H1 (cell line): ENCODE data around the gene SHISA7. TPM values are rescaled to one million over a fixed set of nuclear protein-coding genes. Genes with fewer than 3 reads are reported as not detected.

Experiments
- CBX8 ChIP-seq: fragments of 300-800, 300-1000 bp; sonication (generic); IDR thresholded peaks from 2 replicates; pipeline ENCODE4 v1.7.1; 2016; ENCODE audit warnings: low read depth, low read length, borderline replicate concordance
- CHD2 ChIP-seq: IDR thresholded peaks from 2 replicates; pipeline ENCODE4 v1.6.1; 2012; ENCODE audit warnings: low read length, improper control_type of control experiment
- CREB1 ChIP-seq: IDR thresholded peaks from 2 replicates; pipeline ENCODE4 v1.6.1; 2012; ENCODE audit warnings: inconsistent platforms
- CTBP2 ChIP-seq: IDR thresholded peaks from 2 replicates; pipeline ENCODE4 v1.7.0; 2011; ENCODE audit warnings: borderline replicate concordance, mild to moderate bottlenecking, moderate library complexity, mixed read lengths, low read length; ENCODE audit not compliant: insufficient read depth, insufficient read length
- EP300 ChIP-seq, 2 experiments: IDR thresholded peaks; 1 replicate in 1 of 2; 2 replicates in 1 of 2; pipeline ENCODE4 v1.6.1; 2011 to 2012; ENCODE audit warnings: low read depth in 2 of 2, low read length in 2 of 2, mild to moderate bottlenecking in 2 of 2, borderline replicate concordance in 1 of 2, inconsistent platforms in 1 of 2, moderate library complexity in 1 of 2
- FOSL1 ChIP-seq: IDR thresholded peaks from 2 replicates; pipeline ENCODE4 v1.6.1; 2011; ENCODE audit warnings: mild to moderate bottlenecking, low read depth, low read length, moderate library complexity; ENCODE audit not compliant: insufficient read depth
- HDAC2 ChIP-seq, 2 experiments: fragments of 300-600 bp in 1 of 2; sonication (generic) in 1 of 2; IDR thresholded peaks; 2 replicates each; pipeline ENCODE4 v1.6.1; 2011 to 2012; ENCODE audit warnings: low read depth in 2 of 2, low read length in 2 of 2, mild to moderate bottlenecking in 2 of 2, moderate library complexity in 2 of 2, borderline replicate concordance in 1 of 2, inconsistent platforms in 1 of 2
- KDM1A ChIP-seq: fragments of 200-600, 300-600 bp; sonication (generic); IDR thresholded peaks from 2 replicates; pipeline ENCODE4 v1.7.1; 2016; ENCODE audit warnings: mild to moderate bottlenecking, low read length, borderline replicate concordance
- KDM4A ChIP-seq: IDR thresholded peaks from one replicate; pipeline ENCODE4 v1.7.1; 2012; ENCODE audit warnings: low read depth, mild to moderate bottlenecking, moderate library complexity, low read length, inconsistent platforms; ENCODE audit not compliant: severe bottlenecking
- NRF1 ChIP-seq: IDR thresholded peaks from 2 replicates; pipeline ENCODE4 v1.6.1; 2011; ENCODE audit warnings: mild to moderate bottlenecking, low read depth, low read length, improper control_type of control experiment
- POLR2A ChIP-seq, 2 experiments: IDR thresholded peaks; 1 replicate in 1 of 2; 2 replicates in 1 of 2; pipeline ENCODE4 v1.6.1; 2011; ENCODE audit warnings: low read depth in 2 of 2, low read length in 2 of 2, mild to moderate bottlenecking in 2 of 2; ENCODE audit errors: control extremely low read depth in 1 of 2
- RAD21 ChIP-seq, 2 experiments: IDR thresholded peaks in 1 of 2; conservative IDR thresholded peaks in 1 of 2; 2 replicates each; pipeline ENCODE4 v1.6.1; 2011; ENCODE audit warnings: low read depth in 2 of 2, low read length in 2 of 2, improper control_type of control experiment in 1 of 2, inconsistent platforms in 1 of 2, mild to moderate bottlenecking in 1 of 2, moderate library complexity in 1 of 2
- RNF2 ChIP-seq: fragments of 200-900, 300-1000 bp; sonication (generic); IDR thresholded peaks from 2 replicates; pipeline ENCODE4 v1.7.1; 2016; ENCODE audit warnings: borderline replicate concordance, low read depth, mild to moderate bottlenecking, antibody characterized with exemption, low read length; ENCODE audit not compliant: poor library complexity, severe bottlenecking; ENCODE audit errors: missing control alignments
- SIRT6 ChIP-seq: IDR thresholded peaks from one replicate; pipeline ENCODE4 v1.7.1; 2012; ENCODE audit warnings: low read length, inconsistent platforms
- SP2 ChIP-seq: IDR thresholded peaks from 2 replicates; pipeline ENCODE4 v1.6.1; 2012; ENCODE audit warnings: mild to moderate bottlenecking, low read length, inconsistent platforms
- SUZ12 ChIP-seq: fragments of 200-600 bp; sonication (generic); IDR thresholded peaks from 2 replicates; pipeline ENCODE4 v1.6.1; 2012; ENCODE audit warnings: mild to moderate bottlenecking, inconsistent platforms, low read length, moderate library complexity, mixed read lengths
- polyA plus RNA-seq, 7 experiments: library from polyadenylated mRNA; depleted of rRNA in 3 of 7; stranded (reverse) in 5 of 7; unstranded in 2 of 7; fragments of >200 nt in 5 of 7; fragments of 200-250 nt in 2 of 7; gene quantifications; 1 replicate in 5 of 7; 2 replicates in 1 of 7; 4 replicates in 1 of 7; pipeline versions ENCODE4 v1.2.1 to v1.2.3, GENCODE V29; 2011 to 2013; ENCODE audit warnings: missing spikeins in 2 of 7, mixed read lengths in 2 of 7
- total RNA-seq: library from RNA; stranded (reverse); fragmentation: NEBNext Ultra II Directional; extraction: Animal tissue kit (Norgen Biotek cat#: 25700); gene quantifications from 2 replicates; pipeline ENCODE4 v1.2.1, GENCODE V29; 2021
- TF ChIP-seq, protein P1 (sequence below): IDR thresholded peaks from 2 replicates; pipeline ENCODE4 v1.6.1; 2012; ENCODE audit warnings: inconsistent platforms
- TF ChIP-seq, protein P2 (sequence below): IDR thresholded peaks from 2 replicates; pipeline ENCODE4 v1.6.1; 2011; ENCODE audit warnings: low read length, improper control_type of control experiment
- TF ChIP-seq, protein P3 (sequence below): IDR thresholded peaks from 2 replicates; pipeline ENCODE4 v1.6.1; 2012; ENCODE audit warnings: low read length, inconsistent platforms

SHISA7 gene
- total and polyA plus RNA-seq, 2 of the 8 experiments (the other 6 are each of a cell fraction or from before 2014, with no cell fraction given): 0.76 to 1.0 TPM

DNA sequence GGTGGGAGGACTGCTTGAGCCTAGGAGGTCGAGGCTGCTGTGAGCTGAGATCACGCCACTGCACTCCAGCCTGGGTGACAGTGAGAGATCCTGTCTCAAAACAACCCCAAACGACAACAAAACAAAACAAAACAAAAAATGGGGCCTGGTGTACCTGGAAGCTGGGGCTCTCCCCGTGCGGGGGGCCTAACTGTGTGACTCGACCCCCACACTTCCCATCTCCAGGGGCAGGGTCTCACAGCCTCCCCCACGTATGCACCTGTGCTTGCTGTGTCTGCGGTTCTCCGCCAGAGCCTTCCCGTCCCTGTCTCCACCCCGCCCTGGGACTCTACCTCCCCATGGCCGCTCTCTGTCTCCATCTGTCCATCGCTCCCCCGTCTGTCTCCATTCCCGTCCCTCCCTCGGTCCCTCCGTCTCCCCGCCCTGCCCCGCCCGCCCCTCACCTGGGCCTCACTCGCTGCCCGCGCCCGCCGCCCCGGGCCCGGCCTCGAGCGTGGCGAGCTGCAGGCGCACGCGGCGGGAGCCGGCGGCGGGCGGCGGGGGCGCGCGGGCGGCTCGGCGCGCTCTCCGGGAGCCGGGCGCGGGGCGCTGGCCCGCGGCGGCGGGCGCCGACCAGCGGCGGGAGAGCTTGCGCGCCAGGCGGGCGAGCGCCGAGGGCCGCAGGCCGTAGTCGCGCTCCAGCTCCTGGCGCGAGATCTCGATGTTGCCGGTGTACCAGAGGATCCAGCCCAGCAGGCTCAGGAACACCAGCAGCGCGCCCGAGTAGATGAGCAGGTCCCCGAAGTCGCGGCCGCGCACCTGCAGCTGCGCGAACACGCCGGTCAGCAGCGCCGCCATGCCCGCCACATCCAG lies 59.6 kb downstream of the SHISA7 start (continued):
- no peak for TF ChIP-seq EP300 (IDR thresholded peaks at IDR 0.05; ENCODE audit: borderline replicate concordance in 1 of 2, low read depth in 2 of 2, low read length in 2 of 2)
- TF ChIP-seq SIRT6: no peak
- no peak for TF ChIP-seq HDAC2 (IDR thresholded peaks at IDR 0.05; ENCODE audit: borderline replicate concordance in 1 of 2, low read depth in 2 of 2, low read length in 2 of 2)
- TF ChIP-seq SUZ12: no peak
- TF ChIP-seq KDM1A: no peak
- TF ChIP-seq KDM4A: peak; percentile 16
- TF ChIP-seq SP2: no peak
- peak; percentile 21; the same call in 1 of the 2 replicates for TF ChIP-seq CREB1
- TF ChIP-seq POLR2A (IDR thresholded peaks at IDR 0.05; ENCODE audit: control extremely low read depth in 1 of 2, low read depth in 2 of 2, low read length in 2 of 2): peak in 1 of 2 experiments; percentile 26; a peak in 1 of 3 replicates
- no peak for TF ChIP-seq NRF1
- TF ChIP-seq FOSL1: no peak
- TF ChIP-seq, protein P1, sequence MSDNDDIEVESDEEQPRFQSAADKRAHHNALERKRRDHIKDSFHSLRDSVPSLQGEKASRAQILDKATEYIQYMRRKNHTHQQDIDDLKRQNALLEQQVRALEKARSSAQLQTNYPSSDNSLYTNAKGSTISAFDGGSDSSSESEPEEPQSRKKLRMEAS: peak; percentile 52; the same call in 1 of the 2 replicates
- peak; percentile 48 for TF ChIP-seq CHD2
- no peak for TF ChIP-seq RNF2
- peak in 1 of 2 experiments; percentile 34; a peak in 2 of 4 replicates for TF ChIP-seq RAD21 (IDR thresholded peaks at IDR 0.05 in 1 of 2, conservative IDR thresholded peaks at IDR 0.05 in 1 of 2; ENCODE audit: low read depth in 2 of 2, low read length in 2 of 2)
- TF ChIP-seq, protein P2, sequence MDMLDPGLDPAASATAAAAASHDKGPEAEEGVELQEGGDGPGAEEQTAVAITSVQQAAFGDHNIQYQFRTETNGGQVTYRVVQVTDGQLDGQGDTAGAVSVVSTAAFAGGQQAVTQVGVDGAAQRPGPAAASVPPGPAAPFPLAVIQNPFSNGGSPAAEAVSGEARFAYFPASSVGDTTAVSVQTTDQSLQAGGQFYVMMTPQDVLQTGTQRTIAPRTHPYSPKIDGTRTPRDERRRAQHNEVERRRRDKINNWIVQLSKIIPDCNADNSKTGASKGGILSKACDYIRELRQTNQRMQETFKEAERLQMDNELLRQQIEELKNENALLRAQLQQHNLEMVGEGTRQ: no peak
- TF ChIP-seq, protein P3, sequence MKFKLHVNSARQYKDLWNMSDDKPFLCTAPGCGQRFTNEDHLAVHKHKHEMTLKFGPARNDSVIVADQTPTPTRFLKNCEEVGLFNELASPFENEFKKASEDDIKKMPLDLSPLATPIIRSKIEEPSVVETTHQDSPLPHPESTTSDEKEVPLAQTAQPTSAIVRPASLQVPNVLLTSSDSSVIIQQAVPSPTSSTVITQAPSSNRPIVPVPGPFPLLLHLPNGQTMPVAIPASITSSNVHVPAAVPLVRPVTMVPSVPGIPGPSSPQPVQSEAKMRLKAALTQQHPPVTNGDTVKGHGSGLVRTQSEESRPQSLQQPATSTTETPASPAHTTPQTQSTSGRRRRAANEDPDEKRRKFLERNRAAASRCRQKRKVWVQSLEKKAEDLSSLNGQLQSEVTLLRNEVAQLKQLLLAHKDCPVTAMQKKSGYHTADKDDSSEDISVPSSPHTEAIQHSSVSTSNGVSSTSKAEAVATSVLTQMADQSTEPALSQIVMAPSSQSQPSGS: no peak
- TF ChIP-seq CTBP2: no peak
- no peak for TF ChIP-seq CBX8
